Measurements from ENCODE around the gene PPARG.
A peak's percentile ranks its signal among the peaks of the same experiment; 100 is the strongest.
"Not testable (repeated sequence)": the region's sequence is repeated elsewhere in the genome, so short reads cannot be mapped to it uniquely, and the experiment has no call there.

PPARG gene

DNA sequence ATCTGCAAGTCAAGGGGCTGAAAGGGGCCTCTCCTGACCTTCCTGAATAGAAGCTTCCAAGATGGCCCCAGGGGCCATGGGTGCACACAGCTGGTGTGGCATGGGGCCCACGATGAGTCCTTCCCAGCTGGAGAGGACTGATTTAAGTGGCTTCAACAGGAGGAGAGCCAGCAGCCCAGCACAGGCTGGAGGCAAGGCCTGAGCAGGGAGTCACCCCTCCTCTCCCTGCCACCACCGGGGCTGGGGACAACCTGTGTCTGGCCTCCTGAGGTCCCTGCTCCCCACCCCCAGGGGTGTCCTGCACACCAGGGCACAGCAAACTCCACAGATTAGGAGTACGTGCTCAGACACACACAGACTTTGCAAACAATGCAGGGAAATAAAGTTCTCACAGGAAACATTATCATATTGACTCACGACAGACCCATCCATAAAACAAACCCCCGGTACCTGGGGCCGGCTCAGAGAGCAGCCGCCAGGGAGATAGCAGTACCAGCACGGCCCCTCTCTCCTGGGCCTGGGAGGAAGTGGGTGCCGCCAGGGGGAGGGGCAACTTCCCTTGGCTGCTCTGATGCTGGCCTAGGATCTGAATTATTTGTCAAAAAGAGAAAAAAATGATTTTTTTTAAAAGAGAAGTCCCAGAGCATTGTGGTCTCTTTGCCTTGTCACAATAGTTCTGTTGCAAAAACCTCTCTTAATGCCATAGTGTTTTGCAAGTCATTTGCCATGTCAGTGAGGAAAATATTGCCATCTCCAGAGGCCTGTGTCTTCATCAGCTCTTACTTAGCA, 173.5 kb downstream of the PPARG start:
- no peak for DNase-seq (ENCODE audit: low read depth)

DNA sequence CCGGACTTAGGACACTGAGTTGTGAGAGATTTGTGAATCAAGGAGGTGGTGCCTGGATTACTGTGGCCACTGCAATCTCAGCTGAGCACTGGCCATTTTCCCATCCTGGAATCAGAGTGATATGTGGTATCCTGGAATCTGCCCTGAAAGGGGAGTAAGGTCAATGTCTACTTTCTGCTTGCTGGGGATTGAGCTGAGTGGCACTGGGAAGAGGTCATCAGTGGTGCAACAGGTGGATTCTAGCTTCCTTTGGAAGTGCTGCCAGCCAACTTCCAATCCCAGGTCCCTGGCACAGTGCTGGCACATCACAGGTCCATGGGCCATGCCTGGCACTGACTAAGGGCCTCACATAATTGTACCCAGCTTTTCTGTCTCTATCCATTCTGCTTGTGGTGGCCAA, 174.8 kb downstream of the PPARG start:
- no peak for DNase-seq (ENCODE audit: low read depth)

DNA sequence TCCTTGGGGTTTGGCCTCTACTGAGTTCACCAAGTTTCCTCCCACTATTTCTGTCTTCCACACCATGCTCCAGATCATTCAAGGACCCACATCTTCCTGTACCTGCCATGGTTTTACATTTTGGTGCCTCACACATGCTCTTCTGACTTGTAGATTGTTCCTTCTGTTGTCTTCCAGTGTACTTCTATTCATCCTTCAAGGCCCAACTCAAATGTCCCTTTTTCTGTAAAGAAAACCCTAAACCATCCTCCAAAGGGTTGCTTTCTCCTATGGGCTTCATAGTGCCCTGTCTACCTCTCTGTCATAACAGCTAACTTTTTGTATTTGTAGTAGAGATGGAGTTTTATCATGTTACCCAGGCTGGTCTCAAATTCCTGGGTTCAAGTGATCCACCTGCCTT, 175.3 kb downstream of the PPARG start:
- DNase-seq (ENCODE audit: low read depth) = no peak

DNA sequence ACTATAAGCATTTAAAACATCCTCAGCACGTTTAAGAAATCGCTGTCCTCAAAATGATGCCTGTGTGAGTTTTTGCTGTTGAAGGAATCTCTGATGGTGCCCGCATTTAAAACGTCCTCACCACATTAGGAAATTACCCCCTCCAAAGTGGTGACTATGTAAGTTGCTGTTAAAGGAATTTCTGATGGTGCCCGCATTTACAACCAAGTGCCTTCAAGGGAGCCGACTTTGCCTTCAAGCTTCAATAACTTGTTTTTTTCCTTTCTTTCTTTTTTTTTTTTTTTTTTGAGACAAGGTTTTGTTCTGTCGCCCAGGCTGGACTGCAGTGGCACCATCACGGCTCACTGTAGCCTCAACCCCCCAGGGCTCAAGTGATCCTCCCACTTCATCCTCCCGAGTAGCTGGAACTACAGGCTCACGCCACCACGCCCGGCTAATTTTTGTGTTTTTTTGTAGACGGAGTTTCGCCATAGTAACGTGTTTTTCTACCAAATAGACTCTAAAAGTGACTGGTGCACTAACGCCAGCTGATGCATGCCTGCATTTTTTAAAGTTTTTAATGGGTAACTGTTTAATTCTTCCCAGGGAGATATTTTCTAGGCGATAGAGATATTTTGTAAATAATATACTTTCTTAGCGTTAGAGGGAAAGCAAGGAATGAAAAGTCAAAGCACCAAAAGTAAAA, 176.4 kb downstream of the PPARG start:
- no peak for DNase-seq (ENCODE audit: low read depth)

DNA sequence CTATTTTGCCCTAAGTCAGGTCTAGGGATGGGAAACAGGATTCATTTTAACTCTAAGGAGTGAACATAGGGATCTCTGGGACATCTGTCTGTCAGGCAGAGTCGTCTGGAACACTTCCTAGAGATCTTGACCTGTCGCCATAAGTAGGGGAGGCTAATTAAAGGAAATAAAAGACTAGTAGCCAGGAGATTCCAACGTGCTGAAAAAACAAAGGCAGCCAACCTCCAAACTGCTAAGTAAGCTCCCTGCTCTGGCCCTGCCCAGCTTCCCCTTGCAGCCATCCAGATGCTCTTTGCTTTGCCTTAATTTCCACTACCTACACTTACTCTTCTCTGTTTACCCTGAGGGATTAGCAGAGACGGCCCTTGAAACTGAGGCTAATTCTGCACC, 177.0 kb downstream of the PPARG start:
- DNase-seq (ENCODE audit: low read depth) = no peak

DNA sequence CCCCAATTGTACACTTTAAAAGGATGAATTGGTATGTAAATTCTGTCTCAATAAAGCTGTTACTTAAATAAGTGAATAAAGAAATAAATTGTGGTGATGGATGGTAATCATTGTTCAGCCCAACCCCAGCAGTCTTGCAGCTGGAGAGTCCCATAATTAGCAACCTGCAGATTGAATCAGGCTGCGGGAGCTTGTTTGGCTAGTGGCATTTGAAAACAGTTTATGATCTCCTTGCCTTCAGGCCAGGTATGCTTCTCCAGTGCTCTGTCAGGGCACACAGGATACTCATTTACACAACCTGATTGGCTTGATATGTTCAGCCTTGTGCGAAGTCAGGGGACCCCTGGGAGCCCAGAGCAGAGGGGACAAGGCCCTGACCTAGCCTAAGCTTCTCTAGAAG, 178.9 kb downstream of the PPARG start:
- DNase-seq (ENCODE audit: low read depth) = no peak

DNA sequence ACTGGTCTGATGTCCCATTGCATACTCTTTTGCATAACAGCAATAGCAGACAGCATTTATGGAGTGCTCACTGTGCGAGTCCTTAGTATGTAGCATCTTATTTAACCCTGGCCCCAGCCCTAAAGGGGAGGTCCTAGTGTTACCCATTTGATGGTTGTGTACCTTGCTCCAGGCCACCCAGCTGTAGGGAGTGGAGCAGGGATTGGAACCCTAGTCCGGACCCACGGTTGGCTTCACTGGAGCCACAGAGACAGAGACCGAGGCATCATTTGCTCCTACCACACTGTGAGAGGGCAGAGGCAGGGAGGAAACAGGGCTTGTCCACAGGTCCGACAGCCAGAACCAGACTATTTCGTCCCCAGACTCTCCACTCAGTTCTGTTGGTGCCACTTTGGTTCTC, 179.4 kb downstream of the PPARG start:
- no peak for DNase-seq (ENCODE audit: low read depth)

GRCh38 chr3:12468757-12469156, 179.9 kb downstream of the PPARG start:
- DNase-seq (ENCODE audit: low read depth) = no peak

- DNase-seq (ENCODE audit: low read depth) = not testable (repeated sequence)
Observed at GRCh38 chr3:12469222-12469621, 180.4 kb downstream of the PPARG start.

- DNase-seq (ENCODE audit: low read depth) = no peak
Observed at GRCh38 chr3:12470111-12470510, 181.2 kb downstream of the PPARG start.

DNA sequence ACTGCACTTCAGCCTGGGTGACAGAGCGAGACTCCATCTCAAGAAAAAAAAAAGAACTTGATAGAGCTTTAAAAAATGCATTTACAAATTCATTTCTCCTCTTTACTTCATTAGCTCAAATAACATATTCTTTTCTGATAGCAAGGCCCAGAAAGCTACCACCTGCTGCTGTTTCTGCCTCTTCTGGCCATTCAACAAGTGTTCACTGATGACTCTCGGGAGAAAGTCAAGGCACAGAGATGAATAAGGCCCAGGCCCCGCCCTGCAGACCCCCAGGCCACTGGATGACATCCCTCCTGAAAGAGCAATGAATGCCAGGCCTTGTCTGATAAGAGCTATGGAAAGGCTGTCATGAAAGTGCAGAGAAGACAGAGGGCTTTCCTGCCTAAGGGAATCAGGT, 181.8 kb downstream of the PPARG start:
- DNase-seq (ENCODE audit: low read depth) = no peak

DNA sequence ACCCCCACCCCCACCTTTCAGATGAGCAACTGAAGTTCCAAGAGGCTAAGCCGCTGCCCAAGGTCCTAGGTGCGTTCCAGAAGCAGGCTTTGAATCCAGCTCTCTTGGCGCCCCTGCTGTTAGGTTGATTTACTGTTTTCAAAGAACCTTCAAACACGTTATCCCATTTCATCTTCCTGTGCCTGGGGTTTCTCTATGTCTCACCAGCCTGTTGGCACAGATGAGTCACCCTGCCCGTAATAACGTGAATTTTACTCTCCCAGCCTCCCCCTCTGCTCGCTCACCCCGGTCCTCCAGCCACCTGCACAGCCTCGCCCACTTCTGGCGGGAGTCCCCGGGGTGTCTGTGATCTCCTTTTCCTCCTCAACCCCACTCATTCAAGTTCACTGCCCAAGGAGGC, 182.4 kb downstream of the PPARG start:
- peak; percentile 60 for DNase-seq (ENCODE audit: low read depth)

DNA sequence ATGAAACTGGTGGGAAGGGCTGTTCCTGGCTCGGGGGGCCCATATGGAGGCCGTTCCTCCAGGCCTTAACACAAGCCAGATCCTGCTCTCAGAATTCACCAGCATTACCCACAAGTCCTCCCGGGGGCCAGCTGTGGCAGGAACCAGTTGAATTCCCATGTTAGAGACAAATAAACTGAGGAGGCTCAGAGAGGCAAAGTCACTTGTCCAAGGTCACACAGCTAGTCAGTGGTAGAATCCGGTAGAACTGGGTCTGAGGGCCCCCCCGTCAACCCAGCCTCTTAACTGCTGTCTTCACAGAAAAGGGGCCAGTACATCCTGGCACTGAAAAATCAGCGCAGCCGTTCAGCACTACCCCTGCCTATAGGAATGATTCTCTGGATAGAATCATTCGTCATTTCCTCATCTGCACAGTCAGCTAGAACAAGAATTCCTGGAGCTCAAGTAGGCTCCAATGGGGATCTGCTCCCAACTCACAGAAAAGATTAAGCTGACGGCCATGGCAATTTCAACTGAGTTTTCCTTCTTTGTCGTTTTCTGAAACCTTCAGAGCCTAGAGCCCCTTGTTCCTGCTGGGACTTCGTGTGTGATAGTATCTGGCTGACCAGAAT, 183.2 kb downstream of the PPARG start:
- DNase-seq (ENCODE audit: low read depth) = no peak

DNA sequence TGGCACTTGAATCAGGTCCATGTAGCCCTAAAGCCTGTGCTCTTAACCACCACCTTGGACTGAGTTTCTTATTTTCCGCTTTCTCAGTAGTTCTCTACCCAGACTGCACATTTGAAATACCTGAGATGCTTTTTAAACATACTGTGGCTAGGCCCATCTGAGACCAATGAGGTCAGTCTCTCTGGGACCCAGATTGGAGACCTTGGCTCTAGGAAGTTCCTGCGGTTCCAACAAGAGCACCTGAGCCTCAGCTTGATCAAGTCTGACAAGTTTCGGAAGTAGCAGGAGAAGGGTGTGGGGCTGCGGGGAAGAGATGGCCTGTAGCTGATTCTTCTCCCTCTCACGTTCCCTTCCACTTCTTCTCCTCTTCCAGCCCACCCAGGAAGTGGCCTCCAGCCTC, 183.9 kb downstream of the PPARG start:
- DNase-seq (ENCODE audit: low read depth) = no peak

DNA sequence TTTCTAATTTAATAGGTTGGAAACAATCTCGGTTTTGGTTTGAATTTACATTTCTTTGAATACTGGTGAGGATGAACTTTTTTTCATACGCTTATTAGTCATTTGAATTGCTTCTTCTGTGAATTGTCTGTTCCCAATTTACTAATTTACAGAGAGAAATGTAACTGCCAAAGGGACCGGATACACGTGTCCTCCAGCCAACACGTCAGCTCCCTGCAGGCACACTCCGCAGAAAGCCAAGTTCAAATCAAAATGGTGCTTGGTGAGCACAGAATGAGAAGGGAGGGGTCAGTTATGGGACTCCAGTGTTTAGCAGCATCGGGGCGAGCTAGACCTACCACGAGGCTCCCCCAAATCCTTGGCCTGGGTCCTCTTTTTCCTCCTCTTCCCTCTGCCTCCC, 184.6 kb downstream of the PPARG start:
- no peak for DNase-seq (ENCODE audit: low read depth)

DNA sequence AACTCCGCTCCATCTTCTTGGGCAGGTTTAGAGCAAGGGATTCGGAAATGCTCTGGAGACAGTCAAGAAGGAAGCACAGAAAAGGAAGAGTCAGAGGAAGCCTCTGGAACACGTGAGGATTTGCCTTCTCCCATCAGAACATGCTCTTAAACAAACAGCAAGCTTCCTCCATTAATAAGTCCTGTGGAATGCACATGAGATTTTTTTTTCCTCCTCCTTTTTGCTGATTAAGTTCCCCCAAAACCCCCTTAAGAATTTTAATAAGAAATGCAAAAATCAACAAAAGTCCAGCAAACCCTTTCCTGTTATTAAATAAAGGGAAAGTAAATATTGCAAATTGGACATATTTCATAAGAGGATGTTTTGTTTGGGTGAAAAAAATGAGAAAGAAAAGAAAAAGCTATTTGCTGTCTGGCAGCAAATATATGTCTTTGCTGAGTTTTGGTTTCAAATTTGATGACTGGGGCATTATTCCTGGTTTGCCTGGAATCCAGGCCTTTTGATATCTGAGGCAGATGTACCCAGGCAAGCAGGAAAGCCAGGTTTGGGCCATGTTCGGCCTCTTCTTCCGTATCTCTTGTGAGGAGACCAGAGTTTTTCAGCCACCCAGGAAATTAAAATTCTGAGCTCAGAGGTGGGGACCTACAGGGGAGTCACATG, 187.5 kb downstream of the PPARG start:
- no peak for DNase-seq (ENCODE audit: low read depth)

DNA sequence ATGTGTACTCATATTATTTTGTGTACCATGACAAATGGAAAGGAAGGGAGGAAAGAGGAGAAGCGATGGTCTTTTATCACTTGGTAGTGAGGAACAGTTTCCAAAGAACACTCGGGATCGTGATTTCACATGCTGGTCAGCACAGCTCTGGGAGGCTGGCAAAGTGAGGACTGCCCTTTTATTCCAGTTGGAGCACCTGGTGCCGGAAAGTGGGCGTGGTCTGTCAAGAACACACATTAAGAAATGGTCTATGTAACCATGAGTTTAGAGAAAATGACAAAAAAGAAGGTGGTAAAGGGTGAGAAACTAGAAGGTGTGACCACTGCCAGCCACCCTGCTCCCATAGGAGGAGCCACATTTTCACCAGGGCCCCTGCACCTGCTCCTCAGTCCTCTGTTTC, 188.4 kb downstream of the PPARG start:
- no peak for DNase-seq (ENCODE audit: low read depth)

- no peak for DNase-seq (ENCODE audit: low read depth)
Observed at GRCh38 chr3:12478326-12478725, 189.5 kb downstream of the PPARG start.

DNA sequence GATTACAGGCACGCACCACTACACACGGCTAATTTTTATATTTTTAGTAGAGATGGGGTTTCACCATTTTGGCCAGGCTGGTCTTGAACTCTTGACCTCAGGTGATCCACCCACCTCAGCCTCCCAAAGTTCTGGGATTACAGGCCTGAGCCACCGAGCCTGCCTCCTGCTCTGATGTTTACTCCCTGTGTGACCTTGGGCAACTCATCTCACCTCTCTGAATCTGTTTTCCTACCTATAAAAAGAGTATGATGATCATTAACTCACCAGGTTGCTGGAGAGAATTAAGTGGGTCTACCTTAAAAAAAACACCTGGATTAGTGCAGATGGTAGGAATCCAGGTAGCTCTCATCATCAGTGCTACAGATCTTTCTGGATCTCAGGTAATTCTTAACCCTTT, 190.3 kb downstream of the PPARG start:
- DNase-seq (ENCODE audit: low read depth) = not testable (repeated sequence)

DNA sequence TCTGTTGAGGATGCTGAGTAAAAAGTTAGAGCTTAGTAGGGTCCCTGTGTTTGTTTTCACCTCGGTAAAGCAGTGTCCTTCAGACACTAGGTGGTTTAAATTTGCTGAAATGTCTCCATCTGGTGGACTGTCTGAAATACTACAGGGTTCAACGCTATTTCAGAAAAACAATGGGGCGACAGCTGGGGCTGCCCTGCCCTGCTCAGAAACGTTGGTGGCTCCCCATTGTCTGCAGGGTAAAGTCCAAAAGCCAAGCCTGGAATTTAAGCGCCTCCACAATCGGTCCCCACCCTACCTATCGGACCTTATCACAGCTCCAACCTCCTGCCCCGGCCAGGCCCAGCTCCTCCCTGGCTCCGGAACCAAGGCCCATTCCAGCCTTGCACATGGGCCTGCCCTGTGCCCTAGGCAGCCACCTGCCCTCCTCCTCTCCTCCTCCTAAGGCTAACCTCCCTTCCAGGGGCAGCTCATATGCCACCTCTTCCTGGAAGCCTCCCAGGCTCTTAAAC, 191.1 kb downstream of the PPARG start:
- no peak for DNase-seq (ENCODE audit: low read depth)

DNA sequence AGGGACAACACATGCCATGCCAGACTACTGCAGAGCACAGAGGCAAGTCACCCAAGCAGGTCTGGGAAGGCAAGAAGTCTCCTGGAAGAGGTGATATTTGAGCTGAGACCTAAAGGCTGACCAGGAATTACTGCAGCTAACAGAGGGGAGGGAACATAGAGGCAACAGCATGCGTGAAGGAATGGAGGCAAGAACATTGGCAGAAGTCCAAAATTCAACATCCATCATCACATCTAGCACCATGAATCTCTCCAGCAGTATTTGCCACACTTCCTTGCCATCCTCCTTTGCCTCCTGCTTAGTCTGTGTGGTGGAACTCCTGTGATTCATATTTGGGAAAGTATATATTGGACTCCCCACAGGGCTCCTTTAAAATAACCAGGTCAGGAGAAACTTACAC, 194.5 kb downstream of the PPARG start:
- DNase-seq (ENCODE audit: low read depth) = no peak

DNA sequence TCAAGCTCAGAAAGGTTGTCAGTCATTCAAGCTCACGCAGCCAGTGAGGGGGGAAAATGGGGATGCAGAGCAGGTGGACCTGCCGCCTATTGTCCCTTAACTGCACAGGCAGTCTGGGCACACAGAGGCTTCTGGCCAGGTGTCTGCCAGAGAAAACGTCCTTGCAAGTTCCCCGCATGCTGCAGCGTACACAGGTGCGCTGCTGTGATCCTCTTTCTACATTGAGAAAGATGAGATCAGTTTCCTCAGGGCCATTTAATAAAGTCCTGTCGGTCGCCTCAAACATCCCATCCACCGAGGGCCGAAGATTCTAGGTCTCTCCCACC, 195.0 kb downstream of the PPARG start:
- no peak for DNase-seq (ENCODE audit: low read depth)

Data from stimulated activated CD4-positive, alpha-beta T cell treated with anti-CD3 and anti-CD28 coated beads, Interleukin-2, amount 100 ng/mL, for 4 hours (primary cell).